SK-N-MC (cell line): ENCODE measurements around the gene RLF.

Source experiments
- DNase-seq: peaks from one replicate; pipeline ENCODE4 v3.0.0-alpha.2; 2011; ENCODE audit warnings: low read depth, low spot score
- H3K27ac ChIP-seq: fragments of 200-600 bp; sonication (generic); 2 replicates; pipeline ENCODE4 v1.5.1; 2016; ENCODE audit warnings: mixed run types
- H3K36me3 ChIP-seq: fragments of 200-600 bp; sonication (generic); 2 replicates; pipeline ENCODE4 v1.6.1; 2017; ENCODE audit warnings: antibody characterized with exemption, low read length, mixed read lengths; ENCODE audit not compliant: insufficient read depth
- H3K4me3 ChIP-seq: fragments of 200-600 bp; sonication (generic); 2 replicates; pipeline ENCODE4 v1.5.1; 2016
- H3K9ac ChIP-seq: fragments of 200-600 bp; sonication (generic); 2 replicates; pipeline ENCODE4 v1.8.0; 2017; ENCODE audit warnings: mixed run types, mixed read lengths; ENCODE audit not compliant: insufficient read length
- H3K9me3 ChIP-seq: fragments of 200-600 bp; sonication (generic); 2 replicates; pipeline ENCODE4 v1.6.1; 2017; ENCODE audit warnings: low read depth, mild to moderate bottlenecking, antibody characterized with exemption, low read length, moderate library complexity, mixed read lengths
- EZH2 ChIP-seq: fragments of 200-600 bp; sonication (generic); IDR thresholded peaks from one replicate; pipeline ENCODE4 v1.6.1; 2017; ENCODE audit warnings: antibody characterized with exemption
- FOXP2 ChIP-seq: optimal IDR thresholded peaks from 2 replicates; pipeline ENCODE3; 2011; ENCODE audit warnings: mild to moderate bottlenecking, moderate library complexity; ENCODE audit not compliant: insufficient read depth; ENCODE audit errors: extremely low read length, control extremely low read depth
- POLR2AphosphoS5 ChIP-seq: IDR thresholded peaks from 2 replicates; pipeline ENCODE4 v1.6.1; 2012; ENCODE audit warnings: mild to moderate bottlenecking, low read depth, low read length, borderline replicate concordance

The RLF gene, protein sequence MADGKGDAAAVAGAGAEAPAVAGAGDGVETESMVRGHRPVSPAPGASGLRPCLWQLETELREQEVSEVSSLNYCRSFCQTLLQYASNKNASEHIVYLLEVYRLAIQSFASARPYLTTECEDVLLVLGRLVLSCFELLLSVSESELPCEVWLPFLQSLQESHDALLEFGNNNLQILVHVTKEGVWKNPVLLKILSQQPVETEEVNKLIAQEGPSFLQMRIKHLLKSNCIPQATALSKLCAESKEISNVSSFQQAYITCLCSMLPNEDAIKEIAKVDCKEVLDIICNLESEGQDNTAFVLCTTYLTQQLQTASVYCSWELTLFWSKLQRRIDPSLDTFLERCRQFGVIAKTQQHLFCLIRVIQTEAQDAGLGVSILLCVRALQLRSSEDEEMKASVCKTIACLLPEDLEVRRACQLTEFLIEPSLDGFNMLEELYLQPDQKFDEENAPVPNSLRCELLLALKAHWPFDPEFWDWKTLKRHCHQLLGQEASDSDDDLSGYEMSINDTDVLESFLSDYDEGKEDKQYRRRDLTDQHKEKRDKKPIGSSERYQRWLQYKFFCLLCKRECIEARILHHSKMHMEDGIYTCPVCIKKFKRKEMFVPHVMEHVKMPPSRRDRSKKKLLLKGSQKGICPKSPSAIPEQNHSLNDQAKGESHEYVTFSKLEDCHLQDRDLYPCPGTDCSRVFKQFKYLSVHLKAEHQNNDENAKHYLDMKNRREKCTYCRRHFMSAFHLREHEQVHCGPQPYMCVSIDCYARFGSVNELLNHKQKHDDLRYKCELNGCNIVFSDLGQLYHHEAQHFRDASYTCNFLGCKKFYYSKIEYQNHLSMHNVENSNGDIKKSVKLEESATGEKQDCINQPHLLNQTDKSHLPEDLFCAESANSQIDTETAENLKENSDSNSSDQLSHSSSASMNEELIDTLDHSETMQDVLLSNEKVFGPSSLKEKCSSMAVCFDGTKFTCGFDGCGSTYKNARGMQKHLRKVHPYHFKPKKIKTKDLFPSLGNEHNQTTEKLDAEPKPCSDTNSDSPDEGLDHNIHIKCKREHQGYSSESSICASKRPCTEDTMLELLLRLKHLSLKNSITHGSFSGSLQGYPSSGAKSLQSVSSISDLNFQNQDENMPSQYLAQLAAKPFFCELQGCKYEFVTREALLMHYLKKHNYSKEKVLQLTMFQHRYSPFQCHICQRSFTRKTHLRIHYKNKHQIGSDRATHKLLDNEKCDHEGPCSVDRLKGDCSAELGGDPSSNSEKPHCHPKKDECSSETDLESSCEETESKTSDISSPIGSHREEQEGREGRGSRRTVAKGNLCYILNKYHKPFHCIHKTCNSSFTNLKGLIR (N-terminal part only)

DNA sequence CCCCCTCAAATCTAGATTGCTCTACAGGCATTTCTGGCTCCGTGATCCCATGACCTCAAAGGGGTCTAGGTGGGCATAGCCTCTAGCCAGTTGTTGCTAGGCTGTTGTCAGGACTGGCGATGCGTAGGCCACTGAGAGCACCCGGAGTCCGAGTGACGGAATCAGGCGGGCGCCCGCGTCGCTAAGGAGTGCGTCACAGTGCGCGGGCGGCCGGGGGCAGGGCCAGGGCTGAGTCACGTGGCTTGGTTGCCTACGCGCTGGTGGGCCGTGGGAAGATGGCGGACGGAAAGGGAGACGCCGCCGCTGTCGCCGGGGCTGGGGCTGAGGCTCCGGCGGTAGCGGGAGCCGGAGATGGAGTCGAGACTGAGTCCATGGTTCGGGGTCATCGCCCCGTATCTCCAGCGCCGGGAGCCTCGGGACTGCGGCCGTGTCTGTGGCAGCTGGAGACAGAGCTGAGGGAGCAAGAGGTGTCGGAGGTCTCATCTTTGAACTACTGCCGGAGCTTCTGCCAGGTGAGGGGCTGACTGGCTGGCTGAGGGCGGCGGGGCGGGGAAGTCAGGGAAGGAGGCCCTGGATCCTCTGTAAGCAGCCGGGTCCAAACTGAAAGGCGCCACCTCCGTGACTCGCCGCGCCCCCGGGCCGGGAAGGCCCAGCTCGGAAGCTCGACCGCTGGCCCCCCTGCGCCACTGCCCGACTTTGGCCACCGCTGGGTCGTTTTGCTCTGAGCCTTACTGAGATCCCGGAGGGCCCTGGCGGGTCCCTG is at the start of gene RLF:
Gene RLF (plus strand): TSS at position 263 of the 763 bp plus-strand sequence. CDS start 13 bp downstream, at position 276.
- Histone ChIP-seq H3K36me3 (0 out of 2 replicates have a peak, but pooled peaks cover 4% of the 10 kb centered on the region), H3K9ac (peak within 1 kb of the TSS; percentile 81), H3K27ac (peak within 1 kb of the TSS; percentile 38), H3K9me3 (no peaks in the 10 kb centered on the region), H3K4me3 (peak within 1 kb of the TSS; percentile 90)
- TF ChIP-seq FOXP2 (peak; percentile 74), EZH2 (no peak), POLR2AphosphoS5 (peak; percentile 93)
- peak; percentile 56 for DNase-seq

DNA sequence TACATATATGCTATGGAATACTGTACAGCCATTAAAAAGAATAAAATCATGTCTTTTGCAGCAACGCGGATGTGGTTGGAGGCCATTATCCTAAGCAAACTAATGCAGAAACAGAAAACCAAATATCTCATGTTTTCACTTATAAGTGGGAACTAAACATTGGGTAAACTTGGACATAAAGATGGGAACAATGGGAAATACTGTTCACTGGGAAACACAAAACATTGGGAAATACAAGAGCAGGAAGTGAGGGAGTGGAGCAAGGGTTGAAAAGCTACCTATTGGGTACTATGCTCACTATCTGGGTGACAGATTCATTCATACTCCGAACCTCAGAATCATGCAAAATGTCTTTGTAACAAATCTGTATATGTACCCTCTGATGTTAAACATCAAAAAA is 46.8 kb upstream of the RLF start:
- no peak for DNase-seq
- no peaks in the 10 kb centered on the region for H3K36me3 ChIP-seq

DNA sequence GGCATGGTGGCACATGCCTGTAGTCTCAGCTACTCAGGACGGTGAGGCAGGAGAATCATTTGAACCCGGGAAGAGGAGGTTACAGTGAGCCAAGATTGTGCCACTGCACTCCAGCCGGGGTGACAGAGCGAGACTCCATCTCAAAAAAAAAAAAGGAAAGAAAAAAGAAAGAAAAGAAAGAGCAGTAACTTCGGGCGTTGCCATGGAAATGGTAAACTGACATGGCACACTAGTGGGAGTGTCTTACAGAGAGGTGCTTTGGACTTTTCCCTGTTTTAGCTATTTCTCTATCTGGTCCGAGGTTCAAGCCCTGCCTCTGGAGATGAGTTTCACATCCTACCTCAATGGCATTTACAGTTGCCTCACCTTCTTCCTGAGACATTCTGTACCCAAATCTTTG is 41.1 kb upstream of the RLF start:
- Histone ChIP-seq H3K9ac (no peak overlapping the region), H3K27ac (no peak overlapping the region), H3K9me3 (no peaks in the 10 kb centered on the region), H3K4me3 (no peak overlapping the region), H3K36me3 (no peaks in the 10 kb centered on the region)
- TF ChIP-seq EZH2 (no peak), FOXP2 (no peak), POLR2AphosphoS5 (no peak)
- no peak for DNase-seq

More for the DNA sequence above, 46.8 kb upstream of the RLF start:
- no peaks in the 10 kb centered on the region; the same call in 1 of the 2 replicates for H3K9me3 ChIP-seq
- H3K4me3 ChIP-seq: no peak overlapping the region
- TF ChIP-seq EZH2 (no peak), FOXP2 (no peak), POLR2AphosphoS5 (no peak)
- no peak overlapping the region for H3K9ac ChIP-seq
- no peak overlapping the region for H3K27ac ChIP-seq

DNA sequence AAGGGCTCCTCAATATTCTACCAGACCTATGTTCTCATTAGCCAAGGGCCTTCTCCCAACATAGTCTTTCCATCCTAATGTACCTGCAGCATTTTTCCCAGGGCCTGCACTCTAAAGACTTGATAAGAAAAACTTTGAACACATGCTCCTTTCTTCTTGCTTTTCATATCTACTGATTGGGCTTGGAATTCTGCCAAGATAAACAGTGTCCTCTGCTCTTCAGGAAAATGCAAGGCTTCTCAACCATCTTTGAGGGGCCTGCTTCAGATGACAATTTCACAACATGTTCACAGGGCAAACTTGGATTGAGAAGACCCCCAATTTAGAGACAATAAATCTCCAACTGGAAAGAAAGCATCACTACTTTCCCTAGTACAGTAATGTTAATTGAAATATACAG is 38.3 kb upstream of the RLF start:
- H3K9ac ChIP-seq: no peak overlapping the region
- no peak overlapping the region for H3K27ac ChIP-seq
- H3K4me3 ChIP-seq: no peak overlapping the region
- no peaks in the 10 kb centered on the region for H3K36me3 ChIP-seq
- TF ChIP-seq FOXP2: no peak
- TF ChIP-seq POLR2AphosphoS5: no peak
- TF ChIP-seq EZH2: no peak
- no peak for DNase-seq
- no peaks in the 10 kb centered on the region for H3K9me3 ChIP-seq

DNA sequence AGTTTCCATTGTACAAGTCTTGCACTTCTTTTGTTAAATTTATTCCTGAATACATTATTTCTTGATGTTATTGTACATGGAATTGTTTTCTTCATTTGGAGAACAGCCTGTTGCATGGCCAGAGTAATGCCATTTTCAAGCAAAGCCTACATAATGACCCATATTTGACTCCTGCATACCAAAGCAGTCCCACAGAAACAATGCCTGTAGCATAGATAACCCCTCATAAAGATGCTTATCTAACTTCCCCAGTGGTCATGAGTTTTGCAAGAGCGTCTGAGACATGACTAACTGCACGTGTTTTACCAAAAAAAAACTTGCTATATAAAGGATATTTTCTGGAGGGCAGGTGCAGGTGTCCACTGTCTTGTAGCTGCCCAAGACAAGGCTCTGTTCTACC is 30.3 kb upstream of the RLF start:
- H3K36me3 ChIP-seq: no peaks in the 10 kb centered on the region
- no peak for TF ChIP-seq POLR2AphosphoS5
- no peak for TF ChIP-seq FOXP2
- no peak for TF ChIP-seq EZH2
- no peak overlapping the region for H3K4me3 ChIP-seq
- no peak overlapping the region for H3K9ac ChIP-seq
- no peak for DNase-seq
- no peak overlapping the region for H3K27ac ChIP-seq
- H3K9me3 ChIP-seq: no peaks in the 10 kb centered on the region

DNA sequence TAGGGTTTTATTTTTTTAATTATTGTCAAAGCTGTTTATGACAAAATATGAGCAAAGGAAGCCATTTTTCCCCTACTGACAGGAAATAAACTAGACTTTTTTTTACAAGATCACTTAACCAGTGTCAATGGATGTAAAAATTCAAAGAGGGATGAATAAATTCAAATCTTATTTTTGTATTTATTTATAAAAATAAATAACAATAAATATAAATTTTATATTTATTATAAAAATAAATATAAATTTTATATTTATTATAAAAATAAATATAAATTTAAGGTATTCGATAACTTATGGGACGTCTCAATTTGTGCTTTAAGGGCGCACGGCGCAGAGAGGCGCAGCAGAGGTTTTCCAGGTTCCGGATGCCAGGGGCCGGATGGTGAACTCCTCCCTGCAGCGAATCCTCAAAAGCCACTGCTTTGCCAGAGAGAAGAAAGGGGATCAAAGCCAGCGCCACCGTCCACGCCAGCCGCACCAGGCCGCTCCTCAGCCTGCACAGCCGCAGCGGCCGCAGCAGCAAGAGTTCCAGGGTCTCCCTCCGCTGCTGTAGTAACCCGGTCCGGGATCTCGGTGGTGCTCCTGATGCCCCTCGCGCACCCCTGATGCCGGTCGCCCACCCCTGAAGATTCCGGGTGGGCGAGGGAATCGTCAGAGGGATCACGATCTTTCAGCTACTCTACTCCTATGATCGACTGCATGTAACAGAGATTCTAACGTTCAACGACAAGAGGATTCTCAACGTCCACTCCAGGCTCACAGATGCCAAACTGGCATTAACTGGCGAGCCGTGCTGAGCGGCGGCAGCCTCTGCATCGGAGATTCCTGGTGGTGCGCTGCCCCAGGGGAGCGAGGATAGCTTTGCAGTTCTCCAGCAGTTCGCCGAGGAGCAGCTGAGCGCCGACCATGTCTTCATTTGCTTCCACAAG is 28.5 kb upstream of the RLF start:
- no peak overlapping the region for H3K9ac ChIP-seq
- H3K36me3 ChIP-seq: no peaks in the 10 kb centered on the region
- no peak overlapping the region for H3K27ac ChIP-seq
- TF ChIP-seq POLR2AphosphoS5 (no peak), FOXP2 (no peak), EZH2 (no peak)
- no peaks in the 10 kb centered on the region for H3K9me3 ChIP-seq
- no peak overlapping the region for H3K4me3 ChIP-seq
- no peak for DNase-seq
